IPS-NIHi11 (cell line): Measurements from ENCODE around the gene TMEM94.
A peak's percentile ranks its signal among the peaks of the same experiment; 100 is the strongest.
"Not testable (repeated sequence)": the region's sequence is repeated elsewhere in the genome, so short reads cannot be mapped to it uniquely, and the experiment has no call there.

ENCODE experiments used
- DNase-seq: peaks from one replicate; pipeline ENCODE4 v3.0.0; 2012; ENCODE audit warnings: mixed read lengths, low spot score

The TMEM94 gene

DNA sequence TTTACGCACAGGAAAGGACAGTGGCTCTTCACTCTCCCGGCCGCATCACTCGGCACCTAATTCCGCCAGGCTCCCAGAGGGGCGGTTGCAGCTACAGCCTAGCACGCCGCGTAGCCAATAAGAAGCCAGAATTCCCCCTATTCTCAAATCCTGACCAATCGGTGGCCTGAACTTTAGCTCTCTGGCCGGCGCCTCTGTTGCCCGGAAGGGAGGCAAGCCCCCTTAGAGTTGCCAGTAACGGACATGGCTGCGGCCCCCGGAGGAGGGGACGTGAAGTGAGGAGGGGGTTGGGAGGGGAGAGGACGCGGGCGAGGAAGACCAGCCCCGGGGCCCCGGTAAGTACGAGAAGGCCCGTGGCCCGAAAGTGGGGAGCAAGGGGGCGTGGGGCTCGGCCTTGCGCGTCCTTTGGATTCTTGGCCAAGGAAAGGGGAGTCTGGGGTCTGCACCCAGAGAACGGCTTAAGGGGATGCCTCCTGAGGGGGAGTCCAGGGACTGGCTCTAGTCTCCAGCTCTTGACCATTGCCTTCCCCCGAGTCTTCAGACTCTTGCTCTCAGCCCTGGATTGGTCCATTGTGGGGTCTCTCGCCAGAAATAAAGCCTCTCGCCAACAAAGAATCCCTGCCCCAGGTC lies at the start of gene TMEM94:
Gene TMEM94 (plus strand): TSS at position 219 of the 630 bp plus-strand sequence. CDS start 15,271 bp downstream, outside the sequence.
- DNase-seq = peak; percentile 94

DNA sequence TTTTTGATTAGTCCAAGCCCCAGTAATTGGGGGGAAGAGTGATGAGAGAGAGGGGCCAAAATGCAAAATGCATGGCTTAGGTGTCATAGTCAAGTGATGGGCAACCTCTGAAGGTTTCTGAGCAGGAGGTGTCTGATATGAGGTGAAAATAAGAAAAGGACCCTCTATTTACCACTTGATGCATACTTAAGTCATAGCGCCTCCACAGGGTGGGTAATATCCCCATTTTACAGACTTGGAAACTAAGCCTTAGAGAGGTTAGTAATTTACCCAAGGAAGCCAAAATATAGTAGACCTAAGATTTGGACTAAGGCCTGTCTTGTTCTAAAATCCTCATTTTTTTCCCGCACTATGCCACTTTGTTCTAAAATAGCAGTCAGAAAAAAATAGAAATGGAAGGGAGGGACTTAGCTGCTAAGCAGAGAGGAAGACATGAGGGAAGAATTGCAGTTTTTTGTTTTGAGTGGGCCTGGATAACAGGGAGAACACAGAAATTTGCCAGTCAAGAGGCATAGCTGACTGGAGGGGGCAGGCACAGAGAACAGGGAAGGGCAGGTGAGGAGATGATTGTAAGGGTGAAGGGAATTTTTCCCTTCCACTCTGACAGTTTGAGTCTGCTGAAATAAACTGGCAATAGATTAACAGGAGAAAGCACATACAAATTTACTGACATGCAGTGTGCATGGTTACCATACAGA lies 48.6 kb upstream of the TMEM94 start:
- no peak for DNase-seq

DNA sequence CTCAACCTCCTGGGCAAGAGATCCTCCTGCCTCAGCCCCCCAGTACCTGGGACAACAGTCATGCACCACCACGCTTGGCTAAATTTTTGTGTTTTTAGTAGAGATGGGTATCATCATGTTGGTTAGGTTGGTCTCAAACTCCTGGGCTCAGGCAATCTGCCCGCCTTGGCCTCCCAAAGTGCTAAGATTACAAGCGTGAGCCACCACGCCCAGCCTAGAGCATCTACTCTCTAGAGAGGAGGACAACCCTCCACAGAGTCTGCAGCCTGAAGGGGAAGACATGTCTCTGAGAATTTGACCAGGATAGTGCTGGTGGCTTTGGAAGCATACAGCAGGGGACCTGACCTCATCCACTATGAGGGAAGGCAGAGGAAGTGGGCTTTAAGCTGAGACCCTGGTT lies 46.3 kb upstream of the TMEM94 start:
- DNase-seq = no peak

DNA sequence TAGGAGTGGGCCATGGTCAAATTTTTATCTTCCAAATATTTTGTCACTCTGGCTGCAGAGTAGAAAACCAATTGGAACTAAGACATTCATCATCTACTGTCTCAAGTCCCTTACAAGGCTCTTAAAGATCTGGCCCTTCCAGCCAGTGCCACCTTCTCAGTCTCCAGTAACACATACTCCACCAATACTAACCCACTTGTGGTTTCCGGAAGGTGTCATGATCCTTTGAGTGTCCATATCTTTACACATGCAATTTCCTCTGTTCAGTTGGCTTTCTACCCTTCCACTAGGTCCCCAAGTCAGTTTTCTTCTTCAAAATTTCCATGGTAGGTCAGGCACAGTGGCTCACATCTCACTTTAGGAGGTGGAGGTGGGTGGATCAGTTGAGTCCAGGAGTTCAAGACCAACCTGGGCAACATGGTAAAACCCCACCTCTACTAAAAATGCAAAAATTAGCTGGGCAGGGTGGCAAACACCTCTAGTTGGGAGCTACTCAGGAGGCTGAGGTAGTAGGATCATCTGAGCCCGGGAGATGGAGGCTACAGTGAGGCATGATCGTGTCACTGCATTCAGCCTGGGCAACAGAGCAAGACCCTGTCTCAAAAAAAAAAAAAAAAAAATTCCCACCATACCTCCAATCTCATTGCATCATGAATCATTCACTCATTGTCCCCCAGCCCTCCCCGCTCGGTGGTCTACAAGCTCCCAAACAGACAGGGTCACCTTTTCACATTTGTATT lies 44.9 kb upstream of the TMEM94 start:
- no peak for DNase-seq

DNA sequence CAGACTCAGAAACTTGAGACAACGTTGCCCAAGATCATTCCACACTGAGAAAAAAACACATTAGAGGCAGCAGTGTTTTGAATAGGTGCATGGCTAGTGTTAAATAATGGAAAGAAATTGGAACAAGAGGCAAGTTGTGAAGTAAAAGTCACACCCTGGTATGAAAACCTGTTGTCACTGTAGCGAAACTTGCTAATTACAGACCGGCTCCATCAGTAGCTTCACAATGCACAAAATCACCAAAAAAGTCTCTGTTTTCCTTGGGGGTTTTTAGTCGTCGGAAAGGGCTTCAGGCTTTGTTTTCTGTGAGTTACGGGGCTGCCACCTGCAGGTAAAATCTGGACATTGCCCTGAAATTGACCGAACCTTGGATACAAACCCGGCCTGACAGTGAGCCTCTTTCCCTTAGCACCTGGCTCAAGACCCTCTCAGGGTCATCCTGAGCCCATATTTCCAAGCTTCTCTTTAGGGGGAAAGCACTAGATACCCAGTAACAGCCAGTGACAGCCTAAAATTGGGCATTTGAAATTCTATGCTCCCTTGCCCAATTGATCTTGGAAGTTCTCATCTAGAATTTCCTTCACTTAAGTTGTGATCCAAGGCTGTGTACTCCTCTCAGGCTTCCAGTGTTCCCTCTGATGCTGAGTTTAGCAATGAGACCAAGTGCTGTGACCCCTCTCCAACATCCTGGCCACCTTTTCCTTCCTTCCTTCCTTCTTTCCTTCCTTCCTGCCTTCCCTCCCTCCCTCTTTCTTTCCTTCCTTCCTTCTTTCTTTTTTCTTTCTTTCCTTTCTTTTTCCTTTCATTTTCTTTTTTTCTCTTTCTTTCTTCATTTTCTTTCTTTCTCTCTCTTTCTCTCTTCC lies 43.7 kb upstream of the TMEM94 start:
- DNase-seq = peak; percentile 85

DNA sequence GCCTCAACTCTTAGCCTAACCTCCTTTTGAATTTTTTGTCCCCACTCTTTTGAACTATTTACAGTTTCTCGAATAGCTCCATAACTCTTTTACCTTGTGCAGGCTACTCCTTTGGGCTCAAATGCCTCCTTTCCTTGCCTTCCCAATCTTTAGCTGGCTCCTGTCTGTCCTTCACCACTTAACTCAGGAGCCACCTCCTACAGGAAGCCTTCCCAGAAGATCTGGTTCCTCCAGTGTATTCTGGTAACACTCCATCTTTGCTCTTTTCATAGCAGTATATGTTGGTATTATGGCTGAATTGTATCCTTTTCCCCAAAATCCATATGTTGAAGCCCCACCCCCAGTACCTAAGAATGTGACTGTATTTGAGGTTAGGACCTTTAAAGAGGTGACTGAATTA lies 41.9 kb upstream of the TMEM94 start:
- no peak for DNase-seq

DNA sequence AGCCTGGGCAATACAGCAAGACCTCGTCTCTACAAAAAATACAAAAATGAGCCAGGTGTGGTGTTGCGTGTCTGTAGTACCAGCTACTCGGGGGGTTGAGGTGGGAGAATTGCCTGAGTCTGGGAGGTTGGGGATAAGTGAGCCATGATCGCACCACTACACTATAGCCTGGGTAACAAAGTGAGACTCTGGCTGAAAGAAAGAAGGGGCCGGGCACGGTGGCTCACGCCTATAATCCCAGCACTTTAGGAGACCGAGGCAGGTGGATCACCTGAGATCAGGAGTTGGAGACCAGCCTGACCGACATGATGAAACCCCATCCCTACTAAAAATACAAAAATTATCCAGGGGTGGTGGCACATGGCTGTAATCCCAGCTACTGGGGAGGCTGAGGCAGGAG lies 40.4 kb upstream of the TMEM94 start:
- no peak for DNase-seq

DNA sequence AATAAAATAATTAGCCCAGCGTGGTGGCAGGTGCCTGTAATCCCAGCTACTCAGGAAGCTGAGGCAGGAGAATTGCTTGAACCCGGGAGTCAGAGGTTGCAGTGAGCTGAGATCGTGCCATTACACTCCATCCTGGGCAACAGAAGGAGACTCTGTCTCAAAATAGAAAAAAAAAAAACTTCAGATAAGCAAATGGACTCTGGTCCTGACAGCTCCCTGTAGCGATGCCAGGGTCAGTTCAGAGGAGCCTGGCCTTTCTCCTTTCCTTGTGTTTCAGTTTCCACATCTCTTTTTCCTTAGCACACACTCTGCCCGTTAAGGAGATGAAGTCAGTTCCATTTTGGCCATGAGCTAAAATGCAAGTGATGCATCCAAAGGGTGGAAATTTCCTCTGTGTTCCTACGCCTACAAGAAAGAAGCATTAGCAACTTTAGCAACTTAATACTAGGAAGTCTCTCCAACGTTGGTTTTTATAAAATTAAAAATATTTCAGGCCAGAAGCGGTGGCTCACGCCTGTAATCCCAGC lies 39.3 kb upstream of the TMEM94 start:
- no peak for DNase-seq

DNA sequence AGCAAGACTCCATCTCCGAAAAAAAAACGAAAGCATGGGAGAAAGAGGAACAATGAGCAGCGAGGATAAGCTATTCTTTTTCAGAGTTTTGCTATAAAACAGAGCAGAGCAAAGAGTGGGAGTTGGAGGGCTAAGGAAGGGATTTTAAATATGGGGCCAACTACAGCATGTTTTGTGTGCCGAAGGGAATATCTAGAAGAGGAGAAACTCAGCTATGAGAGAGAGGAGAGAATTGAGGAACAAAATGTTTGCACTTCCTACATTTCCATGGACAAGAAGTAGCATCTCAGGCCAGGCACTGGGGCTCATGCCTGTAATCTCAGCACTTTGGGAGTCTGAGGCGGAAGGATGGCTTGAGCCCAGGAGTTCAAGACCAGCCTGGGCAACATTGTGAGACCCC lies 37.9 kb upstream of the TMEM94 start:
- no peak for DNase-seq

DNA sequence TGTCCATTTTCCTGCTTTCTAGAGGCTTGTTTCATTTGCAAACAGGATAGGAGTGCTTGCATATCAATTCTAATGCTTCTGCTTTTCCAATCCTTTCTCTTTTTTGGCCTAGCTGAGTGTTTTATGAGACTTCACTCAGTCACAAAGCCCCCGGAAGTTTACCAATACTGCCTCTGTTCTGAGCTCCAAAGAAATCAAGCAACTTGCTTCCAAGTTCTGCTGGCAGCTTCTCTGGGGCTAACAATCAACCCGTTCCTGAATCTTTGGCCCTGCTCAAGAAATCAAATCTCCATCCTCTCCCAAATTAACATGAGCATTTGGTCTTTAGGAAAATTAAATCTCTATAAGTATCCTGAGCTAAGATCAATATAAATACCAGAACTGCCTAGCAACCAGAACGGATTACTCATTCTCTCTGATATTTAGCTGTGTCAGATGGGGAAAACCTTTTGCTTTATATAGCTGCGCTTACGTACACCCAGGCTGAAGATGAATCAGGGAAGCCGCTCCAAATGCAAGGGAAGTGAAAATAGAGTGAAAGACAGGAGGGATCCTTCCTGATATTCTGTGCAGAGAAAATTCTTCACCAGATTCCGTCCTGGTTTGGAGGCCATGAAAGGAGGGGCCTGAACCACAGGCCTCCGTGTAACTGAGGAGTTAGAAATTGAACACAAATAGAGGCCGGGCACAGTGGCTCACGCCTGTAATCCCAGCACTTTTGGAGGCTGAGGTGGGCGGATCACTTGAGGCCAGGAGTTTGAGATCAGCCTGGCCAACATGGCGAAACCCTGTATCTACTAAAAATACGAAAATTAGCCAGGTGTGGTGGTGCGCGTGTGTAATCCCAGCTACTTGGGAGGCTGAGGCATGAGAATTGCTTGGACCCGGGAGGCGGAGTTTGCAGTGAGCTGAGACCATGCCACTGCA lies 27.6 kb upstream of the TMEM94 start:
- DNase-seq = no peak

DNA sequence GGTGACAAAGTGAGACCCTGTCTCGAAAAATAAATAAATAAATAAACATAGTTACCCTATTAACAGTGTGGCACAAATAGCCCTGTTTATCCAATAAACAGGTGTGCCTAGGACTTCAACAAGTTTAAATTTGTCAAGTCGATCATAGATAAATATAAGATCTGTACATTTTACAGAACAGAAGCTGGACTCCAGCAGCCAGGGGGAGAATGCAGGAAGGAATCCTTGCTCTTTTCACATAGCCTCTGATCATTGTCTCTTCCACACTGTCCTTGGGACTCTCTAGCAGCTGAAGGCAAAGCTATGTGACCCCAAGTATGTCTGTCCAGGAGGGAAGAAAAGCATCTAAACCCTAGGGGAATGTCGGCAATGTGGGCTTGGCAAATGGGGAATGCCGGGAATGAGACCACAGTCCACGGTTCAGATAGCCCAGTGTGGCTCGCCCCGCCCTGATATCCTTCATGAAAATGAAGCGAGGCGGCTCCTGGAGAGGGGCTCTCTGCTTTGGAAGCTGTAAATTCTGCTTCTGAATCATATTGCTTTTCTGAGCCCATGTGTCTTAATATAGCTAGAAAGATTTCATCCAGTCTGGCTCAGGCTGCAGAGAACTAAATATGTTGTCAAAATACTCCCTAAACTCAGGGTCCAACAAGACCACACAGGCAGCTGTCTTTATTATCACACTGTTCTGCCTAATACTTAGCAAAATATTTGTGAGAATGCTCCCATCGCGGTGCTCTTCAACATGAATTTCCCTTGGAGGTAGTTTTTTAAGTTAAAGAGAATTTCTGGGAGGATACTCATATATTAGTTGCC lies 26.1 kb upstream of the TMEM94 start:
- peak; percentile 71 for DNase-seq

DNA sequence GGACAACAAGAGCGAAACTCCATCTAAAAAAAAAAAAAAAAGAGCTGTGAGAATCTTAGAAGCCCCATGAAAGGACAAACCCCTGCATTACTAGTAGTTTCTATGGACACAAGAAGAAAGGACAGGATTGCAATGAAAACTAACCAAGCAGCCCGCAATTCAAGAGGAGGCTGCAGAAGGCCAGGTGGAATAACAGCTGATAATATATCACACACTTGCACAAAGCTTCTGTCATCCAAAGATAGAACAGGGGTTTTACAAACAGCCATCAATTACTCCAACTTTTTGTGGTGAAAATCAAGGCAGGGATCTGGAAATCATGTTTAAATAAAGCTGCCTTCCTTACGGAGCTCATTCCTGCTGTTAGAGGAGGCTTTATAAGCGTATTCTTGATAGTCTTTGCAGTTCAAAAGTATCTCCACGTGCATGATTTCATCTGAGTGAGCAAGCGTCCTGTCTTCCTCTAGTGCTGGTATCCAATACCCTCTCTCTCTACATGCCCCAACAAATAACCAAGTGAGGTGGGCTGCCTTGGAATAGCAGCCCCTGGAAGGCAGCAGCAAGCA lies 23.1 kb upstream of the TMEM94 start:
- DNase-seq = no peak

DNA sequence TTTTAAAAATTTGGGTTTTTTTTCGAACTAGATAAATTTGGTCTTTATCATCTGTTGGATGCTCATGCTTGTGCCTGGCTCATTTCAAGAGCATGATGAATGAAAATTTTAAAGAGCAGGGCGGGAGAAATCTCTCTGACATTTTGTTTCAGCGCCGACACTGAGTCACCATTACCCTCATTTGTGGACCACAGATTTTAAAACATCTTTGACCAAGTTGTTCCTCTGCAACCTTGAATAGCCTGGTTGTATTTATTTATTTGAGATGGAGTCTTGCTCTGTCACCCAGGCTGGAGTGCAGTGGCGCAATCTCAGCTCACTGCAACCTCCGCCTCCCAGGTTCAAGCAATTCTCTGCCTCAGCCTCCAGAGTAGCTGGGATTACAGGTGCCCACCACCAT lies 22.0 kb upstream of the TMEM94 start:
- not testable (repeated sequence) for DNase-seq

DNA sequence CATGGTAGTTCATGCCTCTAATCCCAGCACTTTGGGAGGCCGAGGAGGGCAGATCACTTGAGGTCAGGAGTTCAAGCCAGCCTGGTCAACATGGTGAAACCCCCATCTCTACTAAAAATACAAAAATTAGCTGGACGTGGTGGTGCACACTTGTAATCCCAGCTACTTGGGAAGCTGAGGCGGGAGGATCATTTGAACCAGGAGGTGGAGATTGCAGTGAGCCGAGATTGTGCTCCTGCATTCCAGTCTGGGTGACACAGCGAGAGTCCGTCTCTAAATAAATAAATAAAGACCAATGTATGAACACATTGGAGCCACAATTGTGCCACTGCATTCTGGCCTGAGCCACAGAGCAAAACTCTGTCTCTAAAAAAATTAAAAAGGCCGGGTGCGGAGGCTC lies 19.0 kb upstream of the TMEM94 start:
- not testable (repeated sequence) for DNase-seq

DNA sequence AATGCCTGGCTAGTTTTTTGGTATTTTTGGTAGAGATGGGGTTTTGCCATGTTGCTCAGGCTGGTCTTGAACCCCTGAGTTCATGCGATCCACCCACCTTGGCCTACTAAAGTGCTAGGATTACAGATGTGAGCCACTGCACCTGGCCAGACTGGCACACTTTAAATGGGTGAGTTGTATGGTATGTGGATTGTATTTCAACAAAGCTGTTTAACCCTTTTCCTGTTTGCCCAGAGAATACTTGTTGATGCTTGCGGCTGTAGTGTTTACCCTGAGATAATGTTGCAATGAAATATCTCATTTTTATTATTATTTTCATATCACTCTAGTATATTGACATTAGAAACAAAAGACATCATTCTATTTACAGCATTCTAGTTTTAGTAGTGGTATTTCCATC lies 17.1 kb upstream of the TMEM94 start:
- no peak for DNase-seq

DNA sequence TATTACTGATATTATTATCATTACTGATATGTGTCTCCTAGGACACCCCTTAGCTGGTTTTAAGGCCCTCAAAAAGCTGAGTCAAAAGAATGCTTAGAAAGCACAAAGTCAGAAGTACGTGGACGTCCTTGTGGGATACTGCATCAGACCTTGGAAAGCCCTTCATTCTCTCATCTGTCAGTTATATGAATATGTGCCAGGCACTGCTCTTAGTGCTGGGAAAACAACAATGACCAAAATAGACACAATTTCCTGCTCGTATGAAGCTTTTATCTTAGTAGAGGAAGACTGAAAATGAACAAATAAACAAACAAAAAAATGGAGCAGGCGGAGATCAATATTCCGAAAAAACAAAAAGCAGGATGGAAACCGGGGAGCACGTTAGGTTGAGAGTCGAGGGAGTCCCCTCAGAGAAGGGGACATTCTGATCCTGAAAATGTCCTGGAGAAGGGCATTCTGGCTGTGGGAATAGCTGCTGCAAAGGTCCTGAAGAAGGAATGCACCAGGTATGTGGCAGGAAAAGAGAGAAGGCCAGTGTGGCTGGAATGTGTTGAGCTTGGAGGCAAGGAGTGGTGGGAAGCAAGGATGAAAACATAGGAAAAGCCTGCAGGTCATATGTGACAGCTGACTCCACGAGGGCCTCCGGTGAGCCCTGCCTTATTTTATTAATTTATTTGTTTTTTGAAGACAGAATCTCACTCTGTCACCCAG lies 15.5 kb upstream of the TMEM94 start:
- no peak for DNase-seq

DNA sequence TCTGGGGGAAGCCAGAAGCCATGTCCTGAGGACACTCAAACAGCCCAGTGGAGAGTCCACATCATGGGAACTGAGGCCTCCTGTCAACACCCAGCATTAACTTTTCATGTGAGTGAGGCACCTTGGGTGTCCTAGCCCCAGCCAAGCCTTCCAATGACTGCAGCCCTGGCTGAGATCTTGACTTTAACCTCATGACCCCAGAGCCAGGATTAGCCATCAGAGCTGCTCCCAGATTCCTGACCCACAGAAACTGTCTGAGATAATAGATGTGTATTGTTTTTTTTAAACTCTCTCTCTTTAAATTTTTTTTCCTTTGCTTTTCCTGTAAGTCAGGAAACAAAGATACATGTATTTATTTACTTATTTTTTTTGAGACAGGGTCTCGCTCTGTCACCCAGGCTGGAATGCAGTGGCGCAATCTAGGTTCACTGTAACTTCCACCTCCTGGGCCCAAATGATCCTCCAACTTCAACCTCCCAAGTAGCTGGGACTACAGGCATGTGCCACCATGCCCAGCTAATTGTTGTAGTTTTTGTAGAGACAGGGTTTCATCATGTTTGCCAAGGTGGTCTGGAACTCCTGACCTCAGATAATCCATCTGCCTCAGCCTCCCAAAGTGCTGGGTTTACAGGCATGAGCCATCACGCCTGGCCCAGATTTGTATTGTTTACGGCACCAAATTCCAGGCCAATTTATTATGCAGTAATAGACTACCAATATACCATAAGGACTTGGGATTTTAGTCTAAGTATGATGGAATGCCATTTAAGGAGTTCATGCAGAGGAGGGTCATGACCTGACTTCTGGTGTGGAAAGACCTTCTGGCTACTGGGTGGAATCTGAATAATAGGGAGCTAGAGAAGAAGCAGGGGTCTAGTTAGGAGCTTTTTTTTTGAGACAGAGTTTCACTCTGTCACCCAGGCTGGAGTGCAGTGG lies 14.0 kb upstream of the TMEM94 start:
- DNase-seq = no peak

DNA sequence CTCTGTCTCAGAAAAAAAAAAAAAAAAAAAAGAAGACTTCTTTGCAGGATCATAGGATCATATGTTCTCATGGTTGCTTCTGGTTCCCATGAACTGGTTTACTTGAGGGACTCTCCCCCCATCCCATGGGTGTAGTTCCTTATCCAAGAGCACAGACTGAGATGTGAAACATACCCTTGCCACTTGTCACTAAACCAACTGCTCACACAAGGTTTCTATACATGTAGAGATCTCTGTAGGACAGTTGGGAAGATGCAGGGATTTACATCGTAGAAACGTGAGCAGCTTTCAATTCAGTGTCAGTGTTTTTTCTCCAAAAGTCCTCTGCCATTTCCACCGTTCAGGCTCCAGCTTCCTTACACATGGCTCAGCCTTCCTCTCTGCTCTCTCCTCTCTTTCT lies 11.1 kb upstream of the TMEM94 start:
- no peak for DNase-seq
